Activated T-cell treated with anti-CD3 and anti-CD28 coated beads, Interleukin-2, amount 50 U/mL, for 1 hour (primary cell): Measurements from ENCODE around the gene JAKMIP1.

Source experiments
- DNase-seq: peaks from one replicate; pipeline ENCODE4 v3.0.0-alpha.2; 2020

The JAKMIP1 gene

DNA sequence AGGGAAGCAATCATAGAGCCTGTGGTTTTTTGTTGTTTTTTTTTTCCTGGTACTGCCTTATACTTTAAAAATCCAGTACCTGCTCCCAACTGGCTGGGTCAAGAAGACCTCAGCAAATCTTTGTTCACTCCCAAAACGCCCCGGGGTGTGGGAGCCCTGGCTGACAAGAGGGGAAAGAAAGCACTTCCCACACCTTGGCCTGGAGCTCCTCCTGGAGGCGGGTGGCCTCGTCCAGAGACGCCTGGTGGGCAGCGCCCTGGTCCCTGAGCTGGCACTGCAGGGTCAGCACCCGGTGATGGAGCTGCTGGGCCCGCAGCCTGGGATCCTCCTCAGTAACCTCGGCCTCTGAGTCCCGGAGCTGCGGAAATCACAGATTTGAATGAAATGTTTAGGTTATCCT is 220.4 kb downstream of the JAKMIP1 start:
- DNase-seq = no peak

DNA sequence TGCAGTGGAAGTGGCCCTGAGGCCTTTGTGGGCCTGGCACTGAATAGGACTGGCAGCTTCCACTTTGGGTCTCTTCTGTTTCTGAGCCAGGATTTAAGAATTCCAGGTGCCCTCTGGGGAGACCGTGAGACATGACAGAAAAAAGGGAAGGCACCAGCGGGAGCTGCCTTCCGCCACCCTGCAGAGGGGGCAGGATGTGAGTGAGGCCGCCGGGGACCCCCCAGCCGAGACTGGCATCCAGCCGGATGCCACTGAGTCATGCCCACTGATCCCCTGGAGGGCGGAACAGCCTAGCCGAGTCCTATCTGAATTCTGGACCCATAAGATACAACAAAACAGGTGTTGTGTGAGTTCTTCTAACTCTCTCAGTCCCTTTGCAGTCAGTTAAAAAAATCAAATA is 223.4 kb downstream of the JAKMIP1 start:
- no peak for DNase-seq

DNA sequence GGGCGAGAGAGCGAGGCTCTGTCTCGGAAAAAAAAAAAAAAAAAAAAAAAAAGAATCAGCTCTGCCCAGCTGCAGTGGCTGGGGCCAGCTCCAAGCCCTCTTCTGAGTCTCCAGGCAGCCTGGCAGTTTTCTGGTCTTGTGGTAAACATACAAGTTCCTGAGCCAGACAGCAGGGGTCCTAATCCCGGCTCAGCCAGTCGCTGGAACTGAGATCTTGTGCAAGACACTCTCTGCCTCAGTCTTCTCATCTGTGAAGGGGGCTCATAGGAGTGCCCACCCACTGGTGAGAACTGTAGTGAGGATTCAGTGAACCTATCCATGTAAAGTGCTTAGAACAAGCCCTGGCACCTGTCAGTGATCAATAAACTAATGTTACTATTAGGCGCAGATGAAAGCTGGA is 223.9 kb downstream of the JAKMIP1 start:
- no peak for DNase-seq
